GM19240 (cell line): Measurements from ENCODE around the gene PLCB1.

Experiments
- DNase-seq: peaks from one replicate; pipeline ENCODE4 v3.0.0; 2011; ENCODE audit warnings: low spot score; ENCODE audit not compliant: insufficient read length

The PLCB1 gene

GRCh38 chr20:8689337-8689736, 557.3 kb downstream of the PLCB1 start:
- no peak for DNase-seq

DNA sequence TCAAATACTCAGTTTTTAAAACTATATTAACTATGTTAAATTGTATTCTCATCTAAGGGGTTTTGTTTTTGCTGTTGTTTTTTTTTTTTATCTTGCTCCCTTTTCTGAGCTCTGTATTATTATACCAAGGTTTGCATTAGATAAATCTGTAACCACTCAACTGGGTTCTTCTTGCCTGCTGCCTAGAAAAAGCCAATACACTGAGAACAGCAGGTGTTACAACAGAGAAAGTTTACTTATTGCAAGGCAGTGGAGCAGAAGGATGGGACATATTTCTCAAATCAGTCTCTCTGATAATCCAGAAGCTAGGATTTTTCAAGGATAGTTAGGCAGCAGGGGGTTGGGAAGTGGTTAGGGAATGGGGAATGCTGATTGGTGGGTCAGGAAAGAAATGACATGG, 558.0 kb downstream of the PLCB1 start:
- no peak for DNase-seq

GRCh38 chr20:8693709-8694108, 561.6 kb downstream of the PLCB1 start:
- no peak for DNase-seq

- no peak for DNase-seq
Measured at GRCh38 chr20:8700756-8701155, 568.7 kb downstream of the PLCB1 start.

GRCh38 chr20:8706961-8707700, 575.1 kb downstream of the PLCB1 start:
- no peak for DNase-seq

- no peak for DNase-seq
Measured at GRCh38 chr20:8709627-8710026, 577.6 kb downstream of the PLCB1 start.

- no peak for DNase-seq
Measured at GRCh38 chr20:8711501-8711900, 579.4 kb downstream of the PLCB1 start.

- no peak for DNase-seq
Measured at GRCh38 chr20:8714206-8714605, 582.1 kb downstream of the PLCB1 start.

DNA sequence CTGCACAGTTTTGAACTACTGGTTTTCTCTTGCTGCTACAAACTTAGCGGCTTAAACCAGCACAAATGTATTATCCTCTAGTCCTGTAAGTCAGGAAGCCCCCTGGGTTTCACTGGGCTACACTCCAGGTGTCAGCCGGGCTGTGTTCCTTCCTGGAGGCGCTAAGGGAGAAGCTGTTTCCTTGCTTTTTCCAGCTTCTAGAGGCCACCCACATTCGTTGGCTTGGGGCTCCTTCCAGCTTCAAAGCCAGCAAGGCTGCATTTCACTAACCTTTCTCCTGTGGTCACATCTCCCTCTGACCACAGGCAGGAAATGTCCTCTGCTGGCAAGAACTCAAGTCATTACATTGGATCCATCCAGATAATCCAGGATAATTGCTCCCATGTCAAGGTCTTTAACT, 586.2 kb downstream of the PLCB1 start:
- DNase-seq, result no peak

- DNase-seq, result no peak
Measured at GRCh38 chr20:8720089-8720488, 588.0 kb downstream of the PLCB1 start.

GRCh38 chr20:8721098-8721497, 589.0 kb downstream of the PLCB1 start:
- no peak for DNase-seq

DNA sequence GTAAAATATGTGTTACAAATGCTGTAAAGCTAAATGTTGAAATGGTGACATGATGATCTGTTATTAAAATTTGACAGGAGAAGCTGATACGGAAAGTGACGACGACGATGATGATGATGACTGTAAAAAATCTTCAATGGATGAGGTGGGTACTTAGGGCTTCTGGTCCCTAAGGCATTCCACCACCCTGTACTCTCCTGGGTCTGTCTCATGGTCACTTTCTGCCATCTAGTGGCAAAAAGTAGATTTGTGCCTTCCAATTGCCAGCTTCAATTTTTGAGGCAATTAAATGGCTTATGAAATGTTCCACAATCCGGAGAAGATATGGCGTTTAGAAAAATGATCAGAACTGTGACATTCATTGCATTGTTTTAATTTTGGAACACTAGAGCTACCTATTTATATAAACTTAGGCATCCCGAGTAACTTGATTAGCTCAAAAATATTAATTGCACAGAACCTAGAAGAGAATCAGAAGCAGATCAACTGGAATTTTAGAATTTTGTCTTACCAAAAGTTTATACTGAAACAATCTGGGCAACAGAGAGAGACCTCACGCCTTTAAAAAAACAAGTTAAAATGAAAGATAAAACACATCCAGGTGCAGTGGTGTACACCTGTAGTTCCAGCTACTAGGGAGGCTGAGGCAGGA, 590.3 kb downstream of the PLCB1 start:
- peak; percentile 11 for DNase-seq

- no peak for DNase-seq
Measured at GRCh38 chr20:8723296-8723695, 591.2 kb downstream of the PLCB1 start.

DNA sequence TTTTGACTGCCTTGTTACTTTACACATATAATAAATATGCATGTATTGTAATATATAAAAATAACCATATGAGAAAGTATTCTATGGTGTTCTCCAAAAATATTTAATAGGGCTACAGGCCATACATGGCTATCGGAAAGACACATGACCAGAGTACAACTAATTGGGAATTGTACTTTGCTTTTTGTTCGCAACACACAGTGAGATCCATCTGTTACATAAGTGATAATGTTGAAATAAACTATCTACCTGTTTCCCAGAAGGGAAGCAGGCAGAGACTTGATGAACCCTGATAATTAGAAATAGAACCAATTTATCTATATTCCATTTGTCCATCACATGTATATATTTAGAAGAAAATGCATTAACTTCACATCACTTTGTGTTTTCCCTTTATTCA, 592.8 kb downstream of the PLCB1 start:
- DNase-seq, result no peak

- DNase-seq, result no peak
Measured at GRCh38 chr20:8726460-8726859, 594.4 kb downstream of the PLCB1 start.

- no peak for DNase-seq
Measured at GRCh38 chr20:8735014-8735413, 602.9 kb downstream of the PLCB1 start.

GRCh38 chr20:8735674-8736073, 603.6 kb downstream of the PLCB1 start:
- DNase-seq, result no peak

DNA sequence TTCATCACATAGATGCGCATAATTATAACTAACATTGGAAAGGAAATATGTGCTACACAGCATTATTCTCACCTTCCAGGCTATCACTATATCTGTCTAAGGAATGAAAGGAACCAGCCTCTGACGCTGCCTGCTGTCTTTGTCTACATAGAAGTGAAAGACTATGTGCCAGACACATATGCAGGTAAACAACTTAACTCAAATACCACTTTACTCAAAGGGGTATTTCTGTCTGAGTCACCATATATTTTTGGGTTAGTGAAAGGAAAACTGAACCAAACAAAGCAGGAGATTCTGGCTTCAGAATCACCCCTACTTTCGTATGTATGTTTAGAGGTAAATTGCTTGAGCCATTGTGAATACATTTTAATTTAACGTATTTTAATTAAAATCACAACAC, 608.2 kb downstream of the PLCB1 start:
- no peak for DNase-seq

DNA sequence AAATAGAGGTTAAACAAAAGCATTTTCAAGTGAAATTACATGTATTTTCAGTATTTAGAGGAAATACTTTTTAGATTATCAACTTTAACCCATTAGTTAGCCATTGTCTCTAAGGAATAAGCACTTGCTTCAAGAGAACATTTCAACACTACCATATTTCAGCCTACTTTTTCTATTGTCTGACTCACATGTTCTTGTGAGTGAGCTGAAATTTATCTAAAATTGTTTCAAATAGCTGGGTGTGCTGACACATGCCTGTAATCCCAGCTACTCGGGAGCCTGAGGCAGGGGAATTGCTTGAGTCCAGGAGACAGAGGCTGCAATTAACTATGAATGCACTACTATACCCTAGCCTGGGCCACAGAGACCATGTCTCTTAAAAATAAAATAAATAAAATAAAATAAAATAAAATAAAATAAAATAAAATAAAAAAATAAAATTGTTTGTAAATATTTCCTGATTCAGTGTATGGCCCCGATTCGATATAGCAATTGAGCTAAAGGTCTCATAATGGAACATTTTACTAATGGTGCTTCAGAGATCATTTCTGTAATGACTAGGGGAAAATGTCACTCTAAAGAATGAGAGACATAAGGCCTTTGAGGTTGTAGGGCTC, 612.3 kb downstream of the PLCB1 start:
- no peak for DNase-seq

- DNase-seq, result no peak
Measured at GRCh38 chr20:8749101-8749500, 617.0 kb downstream of the PLCB1 start.

DNA sequence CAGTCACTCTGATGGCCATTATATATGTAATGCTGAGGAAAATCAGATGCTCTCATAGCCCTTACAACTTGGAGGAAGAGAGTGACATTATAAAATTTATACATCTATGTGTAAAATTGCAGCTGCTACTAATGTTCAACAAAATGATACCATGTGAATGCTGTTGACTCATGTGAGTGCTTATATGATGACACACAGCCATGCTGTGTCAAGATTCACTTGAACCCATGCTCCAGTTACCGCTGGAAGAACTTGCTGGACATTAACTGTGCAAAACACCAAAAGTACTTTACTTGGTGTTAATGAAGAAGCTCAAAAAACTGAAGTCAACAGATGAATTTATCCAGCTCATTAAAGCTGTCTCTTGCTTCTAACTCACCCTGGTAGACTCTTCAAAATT, 617.9 kb downstream of the PLCB1 start:
- no peak for DNase-seq

GRCh38 chr20:8755340-8756118, 623.5 kb downstream of the PLCB1 start:
- no peak for DNase-seq
